Natural killer cell (primary cell): ENCODE results near the gene SUCLG1. TPM values are rescaled to one million over a fixed set of nuclear protein-coding genes. Genes with fewer than 3 reads are reported as not detected.
A peak's percentile ranks its signal among the peaks of the same experiment; 100 is the strongest.

Source experiments
- ATAC-seq, 3 donors: fragments of 150-1000 bp in 2 of 3; fragments of 200-7000 bp in 1 of 3; cut with Tn5 transposase; 1 replicate in 1 of 3; 2 replicates in 2 of 3; pipeline ENCODE4 v1.10.0; 2021; ENCODE audit warnings: mild to moderate bottlenecking in 2 of 3, moderate library complexity in 2 of 3
- DNase-seq, 2 donors: peaks; one replicate each; pipeline versions ENCODE4 v3.0.0 to v3.0.0-alpha.2; 2013 to 2021; ENCODE audit warnings: mixed read lengths in 1 of 2
- H3K27ac ChIP-seq: one replicate; pipeline ENCODE4 v1.5.1; 2013; ENCODE audit warnings: mild to moderate bottlenecking, low read length
- H3K27me3 ChIP-seq: one replicate; pipeline ENCODE4 v1.6.1; 2013; ENCODE audit warnings: low read length; ENCODE audit not compliant: control insufficient read depth, insufficient read depth
- H3K36me3 ChIP-seq: one replicate; pipeline ENCODE4 v1.6.1; 2013; ENCODE audit warnings: low read length; ENCODE audit not compliant: control insufficient read depth, insufficient read depth
- H3K4me1 ChIP-seq: one replicate; pipeline ENCODE4 v1.6.1; 2013; ENCODE audit warnings: low read length; ENCODE audit not compliant: control insufficient read depth, insufficient read depth
- H3K4me3 ChIP-seq: one replicate; pipeline ENCODE4 v1.5.1; 2013; ENCODE audit warnings: low read length
- H3K9me3 ChIP-seq: one replicate; pipeline ENCODE4 v1.6.1; 2013; ENCODE audit warnings: low read length; ENCODE audit not compliant: control insufficient read depth, insufficient read depth
- H3K27ac Mint-ChIP-seq, 2 donors: one replicate each; pipeline ENCODE4 v1.8.0; 2022; ENCODE audit warnings: mild to moderate bottlenecking in 2 of 2, mixed read lengths in 2 of 2, moderate library complexity in 1 of 2
- H3K27me3 Mint-ChIP-seq, 2 donors: one replicate each; pipeline ENCODE4 v1.8.0; 2022; ENCODE audit warnings: low read depth in 2 of 2, mixed read lengths in 2 of 2
- H3K36me3 Mint-ChIP-seq: one replicate; pipeline ENCODE4 v1.8.0; 2022; ENCODE audit warnings: mixed read lengths
- H3K4me1 Mint-ChIP-seq, 2 donors: one replicate each; pipeline ENCODE4 v1.8.0; 2022; ENCODE audit warnings: mixed read lengths in 2 of 2
- H3K4me3 Mint-ChIP-seq: one replicate; pipeline ENCODE4 v1.8.0; 2022; ENCODE audit warnings: mild to moderate bottlenecking, moderate library complexity, mixed read lengths
- H3K9me3 Mint-ChIP-seq, 2 donors: one replicate each; pipeline ENCODE4 v1.8.0; 2022; ENCODE audit warnings: mixed read lengths in 2 of 2
- CTCF ChIP-seq: fragments of 200-600 bp; IDR thresholded peaks from one replicate; pipeline ENCODE4 v1.8.0; 2022; ENCODE audit warnings: antibody characterized with exemption
- WGBS: methylation state at CpG from one replicate; pipeline ENCODE4 v1.1.7; 2013; ENCODE audit warnings: missing lambda C conversion rate; ENCODE audit not compliant: insufficient coverage; 5-methylcytosine and 5-hydroxymethylcytosine counted together
- intact Hi-C: fragments of 100-400 bp; cut with micrococcal nuclease; formaldehyde crosslinking; loops from one replicate; pipeline ENCODE4 v1.14.2; 2022
- total RNA-seq, 4 donors: library from RNA; stranded (reverse); fragments of 120-200 nt in 1 of 4; gene quantifications; one replicate each; pipeline versions ENCODE4 v1.2.3 to v1.2.4, GENCODE V29; 2013 to 2022

Gene SUCLG1
- total RNA-seq, 3 donors from 2014 or later (not counting 1 experiment from before 2014, with no cell fraction given), result 53.0 to 61.7 (median 54.6) TPM

- Histone ChIP-seq H3K4me3 (no peak overlapping the region), H3K27me3 (no peaks in the 10 kb centered on the region), H3K27ac (no peak overlapping the region), H3K36me3 (no peaks in the 10 kb centered on the region), H3K4me1 (peaks cover 3% of the 10 kb centered on the region), H3K9me3 (no peaks in the 10 kb centered on the region)
- DNase-seq, result peak in 1 of 2 donors; percentile 16
- H3K4me3 Mint-ChIP-seq, result no peak overlapping the region
- no peaks in the 10 kb centered on the region for H3K9me3 Mint-ChIP-seq
- no peak overlapping the region for H3K27ac Mint-ChIP-seq
- ATAC-seq, result no peak
- H3K27me3 Mint-ChIP-seq, result peaks cover 10 to 19% of the 10 kb centered on the region in 2 donors
- no peak for TF ChIP-seq CTCF
- peaks cover 0 to 6% of the 10 kb centered on the region in 2 donors for H3K4me1 Mint-ChIP-seq
- intact Hi-C loops, result loop anchor here (10.0 kb wide), 1 partner anchor 792 kb away; no protein-coding TSS in a partner anchor
- no peaks in the 10 kb centered on the region for H3K36me3 Mint-ChIP-seq
- 89% methylated on average over 1 of the region's 1 CpG for WGBS
These were observed 33.5 kb upstream of the SUCLG1 start for GRCh38 chr2:84492571-84492970.

- Histone ChIP-seq H3K9me3 (no peaks in the 10 kb centered on the region), H3K27ac (no peak overlapping the region), H3K4me3 (no peak overlapping the region), H3K4me1 (peaks cover 3% of the 10 kb centered on the region), H3K36me3 (no peaks in the 10 kb centered on the region), H3K27me3 (no peaks in the 10 kb centered on the region)
- Mint-ChIP-seq H3K27me3 (peaks cover 10 to 19% of the 10 kb centered on the region in 2 donors), H3K4me1 (peaks cover 0 to 6% of the 10 kb centered on the region in 2 donors), H3K9me3 (no peaks in the 10 kb centered on the region), H3K36me3 (no peaks in the 10 kb centered on the region), H3K4me3 (no peak overlapping the region), H3K27ac (no peak overlapping the region)
- 94% methylated on average over 6 of the region's 6 CpGs for WGBS
- intact Hi-C loops, result loop anchor here (10.0 kb wide), 1 partner anchor 793 kb away; no protein-coding TSS in a partner anchor
- TF ChIP-seq CTCF, result no peak
- DNase-seq (no peak), ATAC-seq (no peak)
These were observed 32.7 kb upstream of the SUCLG1 start for GRCh38 chr2:84491741-84492140.

- H3K4me1 ChIP-seq, result peaks cover 3% of the 10 kb centered on the region
- H3K27ac ChIP-seq, result no peak overlapping the region
- H3K4me3 Mint-ChIP-seq, result no peak overlapping the region
- no peaks in the 10 kb centered on the region for H3K27me3 ChIP-seq
- no peak for TF ChIP-seq CTCF
- no peaks in the 10 kb centered on the region for H3K36me3 ChIP-seq
- H3K9me3 Mint-ChIP-seq, result no peaks in the 10 kb centered on the region
- intact Hi-C loops, result loop anchor here (10.0 kb wide), 1 partner anchor 794 kb away; no protein-coding TSS in a partner anchor
- no peaks in the 10 kb centered on the region for H3K36me3 Mint-ChIP-seq
- no peak overlapping the region for H3K4me3 ChIP-seq
- ATAC-seq (no peak), DNase-seq (no peak)
- no peaks in the 10 kb centered on the region for H3K9me3 ChIP-seq
- H3K4me1 Mint-ChIP-seq, result peaks cover 0 to 6% of the 10 kb centered on the region in 2 donors
- no peak overlapping the region for H3K27ac Mint-ChIP-seq
- H3K27me3 Mint-ChIP-seq, result peaks cover 10 to 19% of the 10 kb centered on the region in 2 donors
- no CpG with 5 or more reads among the region's 2 CpGs for WGBS
These were observed 32.2 kb upstream of the SUCLG1 start for GRCh38 chr2:84491256-84491655.
